HG03159 (cell line): ENCODE data around the gene IVNS1ABP.

Experiments used
- ATAC-seq: cut with Tn5 transposase; IDR thresholded peaks from one replicate; pipeline ENCODE4 v1.9.1; 2021; ENCODE audit warnings: mild to moderate bottlenecking, moderate library complexity; ENCODE audit not compliant: unreplicated experiment

Gene IVNS1ABP

DNA sequence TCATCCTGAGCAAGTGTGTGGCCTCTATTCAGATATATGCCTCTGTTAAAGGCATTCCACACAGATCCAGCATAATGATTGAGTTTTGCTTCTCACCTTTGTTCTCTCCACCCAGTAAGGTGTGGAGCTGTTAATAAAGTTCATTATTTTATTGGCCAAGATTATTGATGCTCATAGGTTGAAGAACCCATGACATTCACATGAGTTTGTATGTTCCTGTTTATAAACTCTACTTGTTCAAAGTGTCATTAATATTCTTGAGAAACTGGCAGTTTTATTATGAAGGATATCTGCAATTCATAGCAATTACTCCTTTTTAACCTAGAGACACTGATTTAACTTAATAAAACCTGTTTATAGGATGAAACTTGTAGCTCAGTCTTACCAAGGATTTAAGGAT is 22.0 kb downstream of the IVNS1ABP start:
- no peak for ATAC-seq

DNA sequence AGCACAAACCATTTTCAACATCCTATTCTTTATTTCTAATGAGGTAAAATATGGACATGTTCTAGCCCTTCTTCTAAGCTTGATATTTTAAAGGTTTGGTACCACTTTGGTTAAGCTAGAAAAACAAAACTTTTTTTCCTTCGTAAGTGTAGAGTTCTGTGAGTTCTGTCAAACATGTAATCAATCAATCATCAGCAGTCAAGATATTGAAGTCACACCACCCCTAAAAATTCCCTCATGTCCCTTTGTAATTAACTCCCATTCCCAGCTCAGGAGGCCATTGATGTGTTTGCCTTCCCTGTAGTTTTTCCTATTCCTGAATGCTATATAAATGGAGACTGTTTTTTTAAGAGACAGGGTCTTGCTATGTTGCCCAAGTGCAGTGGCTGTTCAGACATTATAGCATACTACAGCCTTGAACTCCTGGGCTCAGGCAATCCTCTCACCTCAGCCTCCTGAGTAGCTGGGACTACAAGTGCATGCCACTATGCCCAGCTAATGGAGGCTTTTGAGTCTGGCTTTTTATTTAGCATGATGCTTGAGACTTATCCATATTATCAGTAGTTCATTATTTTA is 23.0 kb downstream of the IVNS1ABP start:
- ATAC-seq: no peak

DNA sequence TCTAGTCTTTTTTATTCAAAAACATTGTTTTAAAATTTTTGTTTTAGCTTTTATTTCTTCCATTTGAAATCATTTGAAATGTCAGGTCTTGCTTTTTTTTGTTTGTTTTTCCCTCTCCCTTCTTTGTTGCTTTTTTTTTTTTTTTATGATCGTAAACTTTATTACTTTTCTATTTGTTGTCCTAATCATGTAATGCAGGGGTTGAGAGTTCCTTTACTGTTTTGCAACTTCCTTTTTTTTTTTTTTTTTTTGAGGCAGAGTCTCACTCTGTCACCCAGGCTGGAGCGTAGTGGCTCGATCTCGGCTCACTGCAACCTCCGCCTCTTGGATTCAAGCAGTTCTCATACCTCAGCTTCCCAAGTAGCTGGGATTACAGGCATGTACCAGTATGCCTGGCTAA is 24.8 kb downstream of the IVNS1ABP start:
- no peak for ATAC-seq

DNA sequence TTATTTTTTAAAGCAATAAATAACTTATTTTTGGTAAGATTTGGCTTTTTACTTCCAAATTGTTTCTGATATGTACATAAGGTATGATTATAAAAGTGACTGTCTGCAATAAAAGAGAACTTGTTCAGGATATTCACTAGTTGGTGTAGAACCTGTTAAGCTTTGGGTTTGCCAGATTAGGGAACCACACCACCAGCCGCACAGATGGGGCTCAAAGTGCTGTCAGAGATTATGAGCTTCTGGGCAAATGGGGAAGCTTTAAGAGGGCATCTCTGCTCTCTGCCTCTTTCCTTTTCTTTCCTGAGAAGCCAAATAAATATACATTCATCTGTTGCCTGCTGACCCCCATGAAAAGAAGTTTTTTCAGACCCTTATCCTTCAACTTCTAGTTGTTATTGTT is 25.4 kb downstream of the IVNS1ABP start:
- ATAC-seq: no peak

DNA sequence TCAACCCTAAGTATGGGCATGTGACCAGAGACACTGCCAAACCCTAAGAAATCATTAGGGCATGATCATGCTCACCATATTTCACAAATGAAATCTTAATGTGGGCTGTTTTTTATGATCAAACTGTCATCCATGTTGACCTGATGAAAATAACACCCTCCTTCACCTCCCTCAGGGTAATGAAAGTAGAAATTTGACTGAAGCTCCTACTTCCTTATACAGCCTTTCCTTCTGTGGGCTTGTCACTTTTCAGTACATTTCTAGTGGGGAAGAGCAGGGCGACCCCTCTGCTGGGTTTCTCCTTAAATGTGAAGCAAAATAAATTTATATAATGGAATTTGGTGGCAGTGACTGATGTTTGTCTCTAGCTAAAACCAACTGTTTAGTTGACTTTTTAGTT is 25.9 kb downstream of the IVNS1ABP start:
- no peak for ATAC-seq

DNA sequence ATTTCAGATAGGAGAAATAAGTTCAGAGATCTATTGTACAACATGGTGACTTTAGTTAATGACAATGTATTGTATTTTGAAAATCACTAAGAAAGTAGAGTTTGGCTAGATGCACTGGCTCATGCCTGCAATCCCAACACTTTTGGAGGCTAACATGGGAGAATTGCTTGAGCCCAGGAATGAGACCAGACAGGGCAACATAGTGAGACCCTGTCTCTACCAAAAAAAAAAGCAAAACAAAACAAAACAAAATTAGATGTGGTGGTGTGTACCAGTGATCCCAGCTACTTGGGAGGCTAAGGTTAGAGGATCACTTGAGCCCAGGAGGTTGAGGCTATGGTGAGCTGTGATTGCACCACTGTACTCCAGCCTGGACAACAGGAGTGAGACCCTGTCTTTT is 27.2 kb downstream of the IVNS1ABP start:
- ATAC-seq: no peak

DNA sequence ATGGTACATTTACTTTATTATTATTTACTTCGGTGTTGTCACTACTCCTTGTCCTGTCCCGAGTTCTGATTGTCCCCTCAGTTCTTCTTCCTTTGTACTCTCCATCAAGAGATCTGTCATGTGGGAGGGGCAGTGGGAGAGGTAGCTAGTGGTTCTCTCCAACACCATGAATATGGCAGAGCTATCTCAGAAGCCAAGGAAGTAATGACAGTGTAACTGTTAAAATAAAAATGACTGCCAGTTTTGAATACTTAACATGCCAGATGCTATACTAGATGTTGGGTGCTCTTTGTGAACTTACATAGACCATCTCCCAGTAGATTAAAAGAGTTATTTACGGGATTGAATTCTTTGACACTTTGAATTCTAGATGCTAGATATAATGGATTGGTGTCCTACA is 28.6 kb downstream of the IVNS1ABP start:
- ATAC-seq: no peak

DNA sequence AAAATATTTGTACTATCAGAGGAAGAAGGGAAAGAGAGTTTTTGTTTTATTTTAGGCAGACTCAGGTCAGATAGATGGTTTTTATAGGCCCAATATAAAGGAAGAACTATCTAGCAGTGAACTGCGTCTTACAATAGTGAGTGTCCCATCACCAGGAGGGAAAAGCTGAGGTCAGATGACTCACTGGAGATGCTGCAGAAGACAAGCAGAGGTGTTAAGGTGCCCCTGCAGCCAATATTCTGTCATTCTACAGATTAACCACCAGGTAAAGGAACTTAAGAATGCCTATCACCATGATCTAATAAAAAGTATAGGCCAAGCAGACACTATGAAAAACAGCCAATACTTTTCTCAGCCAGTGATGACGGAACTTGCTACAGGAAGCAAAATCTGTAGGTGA is 29.6 kb downstream of the IVNS1ABP start:
- no peak for ATAC-seq

DNA sequence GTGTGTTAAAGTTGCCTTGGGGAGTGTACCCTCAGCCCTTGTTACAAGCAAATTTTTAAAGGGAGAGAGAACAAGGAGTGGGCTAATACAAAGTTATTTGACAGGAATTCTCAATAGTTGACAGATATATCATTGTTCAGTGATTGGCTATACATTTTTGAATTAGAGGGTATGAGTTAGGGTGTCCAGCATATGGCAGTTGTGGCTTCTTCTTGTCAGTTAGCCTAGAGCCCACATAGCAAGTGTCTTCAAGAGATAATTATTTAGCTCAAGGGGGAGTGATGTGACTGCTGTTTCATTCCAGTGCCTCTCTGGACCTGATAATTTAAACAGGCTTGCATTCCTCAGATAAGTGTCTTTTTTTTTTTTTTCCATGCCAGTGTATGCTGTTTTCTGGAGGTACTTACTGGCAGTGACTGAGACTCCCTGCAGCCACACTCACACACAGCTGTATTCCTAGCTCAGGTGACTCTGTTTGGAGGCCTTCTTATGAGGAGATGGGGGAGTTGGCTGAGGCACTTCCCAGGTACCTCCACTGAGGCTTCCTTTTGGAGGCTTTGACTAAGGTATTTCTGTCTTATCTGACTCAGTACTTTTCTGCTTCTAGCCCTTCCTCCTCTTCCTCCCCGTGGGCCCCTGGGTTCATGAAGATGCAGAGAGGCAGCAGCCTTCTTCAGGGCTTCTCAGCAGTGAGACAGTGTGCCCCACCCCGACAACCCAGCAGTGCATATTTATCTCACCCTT is 32.3 kb downstream of the IVNS1ABP start:
- ATAC-seq: no peak

DNA sequence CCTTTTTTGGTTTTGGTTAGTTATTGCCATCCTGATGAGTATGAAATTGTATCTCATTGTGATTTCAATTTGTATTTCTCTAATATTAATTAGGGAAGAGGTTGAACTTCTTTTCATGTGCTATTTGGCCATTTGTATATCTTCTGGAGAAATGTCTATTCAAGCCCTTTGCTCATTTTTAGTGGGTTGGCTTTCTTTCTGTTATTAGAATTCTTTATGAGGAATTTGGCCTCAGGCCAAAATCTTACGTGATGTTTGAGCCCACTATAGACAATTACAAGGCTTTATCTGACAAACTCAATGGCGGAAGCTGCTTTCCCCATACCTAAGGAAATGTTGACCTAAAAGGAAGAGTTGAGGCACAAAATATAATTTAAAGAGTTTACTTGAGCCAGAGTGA is 32.9 kb downstream of the IVNS1ABP start:
- ATAC-seq: no peak

DNA sequence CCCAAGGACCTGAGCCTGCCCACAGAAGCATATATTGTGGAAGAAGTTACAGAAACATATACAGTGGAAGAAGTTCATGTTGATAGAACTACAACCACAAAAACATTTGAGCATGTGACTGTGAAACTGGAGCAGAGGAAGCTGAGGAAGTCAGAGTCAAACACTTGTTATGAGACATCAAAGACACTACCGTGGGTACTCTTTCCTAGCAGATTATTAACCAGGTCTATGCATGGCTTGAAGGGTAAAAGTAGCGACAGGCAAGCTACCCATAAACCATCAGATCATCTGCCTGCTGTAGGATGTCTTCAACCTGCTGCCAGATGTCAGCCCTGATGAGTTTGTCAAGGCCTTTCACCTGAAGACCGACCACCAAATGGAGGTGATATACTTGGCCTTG is 35.8 kb downstream of the IVNS1ABP start:
- peak; percentile 92 for ATAC-seq

DNA sequence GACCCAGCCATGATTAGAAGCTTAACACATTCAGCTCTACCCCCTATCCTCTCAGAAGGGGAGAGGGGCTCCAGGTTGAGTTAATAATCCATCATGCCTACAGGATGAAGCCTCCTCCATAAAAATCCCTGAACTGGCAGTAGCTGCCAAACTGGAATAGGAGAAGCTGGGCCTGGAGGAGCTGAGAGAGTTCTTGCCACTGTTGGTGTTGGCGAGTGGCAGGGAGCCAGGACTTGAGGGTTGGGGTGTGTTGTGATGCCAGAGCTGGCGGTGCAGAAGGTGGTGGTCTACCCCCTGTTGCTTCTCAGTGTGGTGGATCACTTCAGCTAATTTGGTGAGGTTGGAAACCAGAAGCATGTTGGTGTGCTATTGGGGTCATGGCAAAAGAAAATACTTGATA is 36.5 kb downstream of the IVNS1ABP start:
- no peak for ATAC-seq

DNA sequence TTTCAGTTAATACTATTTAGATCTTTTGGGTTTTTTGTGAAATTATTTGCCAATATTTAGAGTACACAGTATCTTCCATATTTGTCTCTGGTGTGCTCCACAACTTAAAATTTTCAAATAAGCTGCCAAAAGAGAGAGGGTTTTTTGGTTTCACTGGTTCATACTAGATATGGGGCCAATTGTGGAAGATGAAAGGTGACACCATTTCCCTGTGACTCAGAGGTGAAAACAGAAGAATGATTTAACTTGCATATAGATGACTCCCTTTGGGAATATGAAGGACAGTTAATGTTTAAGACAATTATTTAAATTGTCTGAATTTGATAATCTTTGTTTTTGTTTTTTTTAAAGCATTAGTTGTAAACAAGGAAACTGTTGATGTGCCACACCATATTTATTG is 37.5 kb downstream of the IVNS1ABP start:
- ATAC-seq: no peak

DNA sequence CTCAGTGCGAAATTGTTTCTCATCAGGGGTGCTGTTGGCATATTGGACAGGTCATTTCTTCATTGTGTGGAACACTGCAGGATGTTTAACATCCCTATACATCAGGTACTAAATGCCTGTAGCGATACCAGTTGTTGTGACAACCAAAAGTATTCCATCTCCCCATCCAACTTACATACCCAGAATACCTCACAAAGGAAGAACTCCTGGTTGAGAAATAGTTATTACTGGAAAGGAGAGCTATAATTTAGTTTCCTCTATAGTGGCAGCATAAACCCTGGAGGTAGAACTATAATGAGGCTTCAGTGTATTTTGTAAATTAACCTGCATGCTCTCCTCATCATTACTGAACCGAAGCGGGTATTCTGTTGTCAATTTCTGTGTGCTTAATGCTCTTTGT is 45.1 kb downstream of the IVNS1ABP start:
- no peak for ATAC-seq

DNA sequence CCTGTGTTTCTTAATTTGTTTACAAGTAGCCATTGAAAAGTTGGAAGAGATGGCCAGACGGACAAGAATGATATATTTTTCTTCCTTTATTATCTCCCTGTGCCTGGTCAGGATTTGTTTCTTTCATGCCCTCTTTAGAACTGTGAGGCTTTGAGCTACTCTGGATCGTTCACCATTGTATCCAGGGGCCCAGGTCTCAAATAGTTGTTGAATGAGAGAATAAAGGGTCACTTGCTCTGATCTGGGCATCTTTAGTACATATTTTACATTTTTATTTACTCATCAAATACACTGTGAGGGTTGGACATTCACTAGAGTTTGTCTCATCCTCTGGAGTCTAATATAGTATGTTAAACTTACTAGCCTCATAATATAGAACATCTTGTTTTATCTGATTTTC is 48.7 kb downstream of the IVNS1ABP start:
- no peak for ATAC-seq

DNA sequence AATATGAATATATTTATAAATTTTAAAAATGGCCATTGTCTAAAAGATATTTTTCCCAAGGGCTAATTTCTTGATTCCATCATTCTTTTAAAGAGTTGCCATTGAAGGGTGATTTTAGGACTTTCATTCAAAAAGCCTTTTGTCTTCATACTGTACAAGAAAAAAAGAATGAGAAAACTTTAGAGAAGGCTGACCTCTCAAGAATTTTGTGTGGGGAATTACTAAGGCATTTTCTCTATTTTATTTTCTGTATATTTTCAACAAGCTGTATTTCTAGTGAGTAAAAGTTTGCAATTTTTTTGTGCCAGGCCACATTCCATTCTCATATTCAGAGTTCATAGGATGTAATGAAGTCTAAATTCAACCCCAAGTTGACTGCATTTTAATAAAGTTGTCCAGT is 49.3 kb downstream of the IVNS1ABP start:
- no peak for ATAC-seq

DNA sequence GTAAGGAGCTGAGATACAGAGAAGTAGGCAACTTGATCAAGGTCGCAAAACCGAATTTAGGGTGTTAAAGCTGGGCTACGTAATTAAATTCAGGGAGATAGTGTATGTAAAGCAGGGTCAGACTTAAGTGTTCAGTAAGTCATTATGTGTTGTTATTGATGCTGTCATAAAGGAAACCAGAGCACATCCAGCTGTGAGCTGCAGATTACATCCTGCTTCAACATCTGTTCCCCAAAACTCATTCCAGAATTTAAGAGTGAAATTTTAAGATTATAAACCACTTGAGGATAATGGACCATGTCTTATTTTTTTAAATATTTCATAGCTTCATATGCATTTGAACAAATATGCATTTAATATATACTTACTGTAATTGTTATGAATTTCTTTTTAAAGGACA is 49.7 kb downstream of the IVNS1ABP start:
- no peak for ATAC-seq

DNA sequence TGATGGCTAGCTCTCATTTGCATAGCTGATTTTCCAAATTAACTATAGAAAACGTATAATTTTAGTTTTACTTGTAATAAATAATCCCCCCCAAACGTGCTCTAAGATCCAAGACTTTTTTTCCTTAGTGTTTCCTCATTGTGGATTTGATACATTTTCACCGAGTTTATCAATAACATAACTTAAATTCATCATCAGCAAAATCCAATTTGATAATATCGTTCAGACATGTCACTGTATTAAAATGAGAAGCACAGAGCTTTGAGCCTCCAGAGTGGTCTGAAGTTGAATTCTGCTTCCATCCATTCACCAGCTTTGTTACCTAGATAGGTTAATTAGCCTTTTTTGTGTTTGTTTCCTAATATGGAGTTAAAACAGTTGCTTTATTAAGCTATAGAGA is 51.7 kb downstream of the IVNS1ABP start:
- no peak for ATAC-seq

DNA sequence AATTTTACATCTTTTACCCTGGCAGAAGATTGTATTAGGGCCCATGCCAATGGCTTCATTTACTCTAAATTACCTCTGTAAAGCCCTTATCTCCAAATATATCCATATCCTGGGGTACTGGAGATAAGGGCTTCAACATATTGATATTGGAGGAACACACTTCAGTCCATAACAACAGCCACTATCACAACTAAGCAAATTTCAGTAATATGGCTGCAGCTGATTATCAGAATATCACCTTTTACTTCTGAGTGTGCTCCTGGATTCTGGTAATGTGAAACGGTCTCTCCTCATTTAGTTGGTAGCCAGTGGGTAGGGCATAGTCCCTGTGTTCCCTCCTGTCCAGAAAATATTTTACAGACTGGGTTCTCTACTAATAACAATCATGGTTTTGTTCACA is 53.3 kb downstream of the IVNS1ABP start:
- ATAC-seq: no peak

DNA sequence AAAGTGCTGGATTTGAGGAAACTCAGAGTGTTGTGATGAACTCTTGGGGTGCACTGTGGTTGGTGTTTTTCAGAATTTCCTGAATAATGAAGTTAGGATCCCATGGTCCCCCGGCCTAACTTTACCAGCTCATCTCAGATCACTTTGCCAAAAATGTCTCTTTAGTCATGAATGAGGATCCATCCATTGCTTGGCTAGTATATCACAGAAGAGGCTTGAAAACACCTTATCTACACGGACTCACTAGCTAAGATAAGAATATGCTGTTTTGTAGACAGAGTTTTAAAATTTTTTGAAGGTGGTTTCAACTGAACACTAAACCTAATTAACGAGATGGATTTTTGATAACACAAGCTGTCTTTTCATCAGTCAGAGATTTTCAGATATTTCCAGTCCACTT is 53.8 kb downstream of the IVNS1ABP start:
- ATAC-seq: no peak

DNA sequence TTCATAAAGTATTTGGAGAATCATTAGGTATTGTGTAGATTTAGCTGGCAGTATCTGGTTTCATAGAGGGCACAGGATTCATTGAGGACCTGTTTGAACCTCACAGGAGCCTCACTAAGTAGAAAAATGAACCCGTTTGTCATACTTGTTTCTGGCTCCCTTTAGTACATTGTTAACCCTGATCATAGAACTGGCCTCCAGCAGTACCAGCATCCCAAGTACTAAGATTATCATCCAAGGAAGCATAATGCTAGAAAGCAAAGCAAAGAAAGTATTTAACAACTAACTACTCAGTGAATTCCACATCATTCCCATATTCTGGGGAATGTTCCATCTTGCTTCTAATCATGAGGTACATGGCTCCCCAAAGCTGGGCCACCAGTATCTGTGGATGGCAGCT is 54.9 kb downstream of the IVNS1ABP start:
- ATAC-seq: no peak

DNA sequence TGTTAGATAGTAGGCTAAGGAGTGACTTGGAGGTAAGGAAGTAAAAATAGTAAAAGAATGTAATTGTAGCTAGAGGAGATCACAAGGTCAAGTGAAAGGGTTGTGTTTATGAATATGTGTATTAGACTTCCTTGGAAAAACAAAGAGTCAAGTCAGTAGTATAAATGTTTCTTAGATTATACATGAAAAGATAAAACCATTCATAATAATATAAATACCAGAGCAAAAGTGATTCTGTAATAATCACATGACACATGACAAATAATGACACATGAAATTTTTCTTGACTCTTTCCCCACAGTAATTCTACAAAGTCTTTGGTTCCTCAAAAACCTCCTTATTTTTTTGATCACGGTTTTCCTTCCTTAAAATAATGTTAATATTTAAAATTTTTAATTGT is 56.4 kb downstream of the IVNS1ABP start:
- no peak for ATAC-seq

DNA sequence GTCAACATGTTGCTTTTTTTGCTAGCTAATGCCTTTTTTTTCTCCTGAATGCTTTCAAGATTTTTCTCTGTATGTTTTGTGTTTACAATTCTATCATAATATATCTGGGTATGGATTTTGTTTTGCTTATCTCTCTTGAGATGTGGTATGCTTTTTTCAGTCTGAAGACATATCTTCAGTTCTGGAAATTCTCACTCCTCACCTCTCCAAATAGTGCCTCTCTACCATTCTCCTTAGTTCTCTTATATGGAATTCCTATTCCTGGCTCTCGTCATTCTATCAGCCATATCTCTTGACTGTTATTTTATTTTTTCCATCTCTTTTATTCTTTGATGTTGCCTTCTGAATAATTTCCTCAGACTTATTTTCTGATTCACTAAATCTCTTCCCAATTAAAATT is 58.4 kb downstream of the IVNS1ABP start:
- no peak for ATAC-seq
